NCI-H226 (cell line): Measurements from ENCODE around the gene PLA2G2C.
"Not testable (repeated sequence)": the region's sequence is repeated elsewhere in the genome, so short reads cannot be mapped to it uniquely, and the experiment has no call there.

Experiments used
- DNase-seq: peaks from one replicate; pipeline ENCODE4 v3.0.0-alpha.2; 2015

PLA2G2C gene

DNA sequence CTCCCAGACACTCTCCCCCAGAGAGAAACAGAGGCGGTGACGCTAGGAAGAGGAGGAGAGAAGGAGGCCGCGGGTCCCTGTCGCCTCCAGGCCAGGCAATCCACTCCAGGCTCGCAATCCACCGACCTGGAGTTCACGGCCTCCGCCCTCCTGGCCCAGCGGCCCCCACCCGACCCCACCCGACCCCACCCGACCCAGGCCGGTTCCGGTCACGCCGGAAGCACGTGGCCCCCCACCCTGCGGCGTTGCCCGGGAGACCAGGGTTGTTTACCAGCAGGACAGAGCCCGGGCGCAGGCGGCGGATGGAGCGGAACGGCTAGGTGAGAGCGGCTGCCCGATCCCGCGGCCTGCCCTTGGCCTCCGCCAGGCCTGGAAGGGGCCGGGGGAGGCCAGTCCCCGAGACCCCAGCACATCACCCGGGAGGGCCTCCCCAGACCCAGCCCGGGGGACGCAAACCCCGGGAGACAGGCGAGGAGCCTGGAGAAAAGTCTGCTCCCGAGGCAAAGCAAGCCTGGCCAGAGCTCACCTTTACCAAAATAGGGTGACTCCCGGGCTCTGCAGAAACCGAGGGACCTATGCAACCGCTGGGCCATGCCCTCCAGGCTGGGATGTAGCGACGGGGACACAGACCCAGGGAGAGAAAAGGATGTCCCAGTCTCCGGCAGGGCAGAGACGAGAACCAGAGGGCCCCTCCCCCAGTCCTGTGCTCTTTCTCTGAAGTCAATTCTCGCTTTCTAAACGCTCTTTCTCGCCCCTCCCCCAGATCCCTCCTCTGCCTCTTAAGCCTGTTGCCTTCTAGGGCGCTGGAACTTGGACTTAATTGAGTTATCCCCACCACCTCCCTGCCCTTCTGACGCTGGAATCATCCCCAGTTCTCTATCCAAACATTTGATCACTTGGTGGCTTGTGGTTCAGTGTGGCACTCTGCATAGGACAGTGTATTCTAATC, at the start of gene PLA2G2C, which contains the start of gene UBXN10:
TSS of gene PLA2G2C (minus strand) at position 685 of the 949 bp plus-strand sequence. CDS start 9,155 bp downstream, outside the sequence.
TSS of gene UBXN10 (plus strand) at position 263 of the 949 bp plus-strand sequence. CDS start 4,466 bp downstream, outside the sequence.
- DNase-seq = no peak

- no peak for DNase-seq
Measured at GRCh38 chr1:20234788-20235535, 48.6 kb upstream of the PLA2G2C start.

DNA sequence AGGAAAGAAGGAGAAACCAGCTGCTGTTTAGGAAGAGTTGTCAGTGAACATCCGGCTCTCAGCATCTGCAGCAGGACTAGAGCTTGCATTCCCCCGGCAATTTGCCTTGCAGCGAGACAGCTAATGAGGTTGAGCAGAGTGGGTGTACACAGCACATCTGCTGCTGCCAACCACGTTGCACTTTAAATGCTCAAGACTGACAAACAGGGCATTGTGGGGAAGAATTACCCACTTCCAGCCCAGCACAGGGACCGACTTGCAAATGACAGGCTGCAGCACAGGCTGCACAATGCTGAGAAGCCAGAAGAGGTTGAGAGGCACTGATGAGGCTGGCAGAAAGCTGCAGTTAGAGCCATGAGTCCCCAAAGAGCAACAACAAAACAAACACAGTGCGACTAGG, 47.5 kb upstream of the PLA2G2C start:
- no peak for DNase-seq

GRCh38 chr1:20233394-20233793, 47.1 kb upstream of the PLA2G2C start:
- DNase-seq = no peak

- peak; percentile 68 for DNase-seq
Measured at GRCh38 chr1:20232564-20232963, 46.2 kb upstream of the PLA2G2C start.

- no peak for DNase-seq
Measured at GRCh38 chr1:20229171-20229570, 42.9 kb upstream of the PLA2G2C start.

DNA sequence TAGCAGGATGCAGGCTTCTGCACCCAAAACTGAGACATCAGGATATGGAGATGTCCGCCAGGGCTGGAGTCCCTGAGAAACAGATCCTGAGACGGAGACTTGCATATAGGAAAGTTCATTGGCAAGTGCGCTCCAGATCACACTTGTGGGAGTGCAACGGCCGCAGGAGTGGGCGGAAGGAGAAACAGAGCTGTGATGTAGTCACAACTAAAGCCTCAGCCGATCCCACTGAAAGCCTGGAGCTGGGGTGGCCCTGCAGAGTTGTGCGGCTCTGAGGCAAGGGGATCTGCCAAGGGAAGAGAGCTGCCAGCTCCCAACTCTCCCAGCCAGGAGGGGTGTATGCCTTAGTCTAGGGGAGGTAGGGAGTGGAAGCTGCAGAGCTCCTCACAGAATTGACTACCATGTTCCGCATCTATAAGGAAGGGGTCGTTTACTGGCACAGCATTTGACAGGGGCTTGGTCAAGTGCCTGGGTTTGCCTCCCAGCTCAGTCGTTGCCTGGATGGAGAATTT, 42.1 kb upstream of the PLA2G2C start:
- no peak for DNase-seq

GRCh38 chr1:20227704-20228103, 41.4 kb upstream of the PLA2G2C start:
- no peak for DNase-seq

- DNase-seq = no peak
Measured at GRCh38 chr1:20224546-20224945, 38.2 kb upstream of the PLA2G2C start.

DNA sequence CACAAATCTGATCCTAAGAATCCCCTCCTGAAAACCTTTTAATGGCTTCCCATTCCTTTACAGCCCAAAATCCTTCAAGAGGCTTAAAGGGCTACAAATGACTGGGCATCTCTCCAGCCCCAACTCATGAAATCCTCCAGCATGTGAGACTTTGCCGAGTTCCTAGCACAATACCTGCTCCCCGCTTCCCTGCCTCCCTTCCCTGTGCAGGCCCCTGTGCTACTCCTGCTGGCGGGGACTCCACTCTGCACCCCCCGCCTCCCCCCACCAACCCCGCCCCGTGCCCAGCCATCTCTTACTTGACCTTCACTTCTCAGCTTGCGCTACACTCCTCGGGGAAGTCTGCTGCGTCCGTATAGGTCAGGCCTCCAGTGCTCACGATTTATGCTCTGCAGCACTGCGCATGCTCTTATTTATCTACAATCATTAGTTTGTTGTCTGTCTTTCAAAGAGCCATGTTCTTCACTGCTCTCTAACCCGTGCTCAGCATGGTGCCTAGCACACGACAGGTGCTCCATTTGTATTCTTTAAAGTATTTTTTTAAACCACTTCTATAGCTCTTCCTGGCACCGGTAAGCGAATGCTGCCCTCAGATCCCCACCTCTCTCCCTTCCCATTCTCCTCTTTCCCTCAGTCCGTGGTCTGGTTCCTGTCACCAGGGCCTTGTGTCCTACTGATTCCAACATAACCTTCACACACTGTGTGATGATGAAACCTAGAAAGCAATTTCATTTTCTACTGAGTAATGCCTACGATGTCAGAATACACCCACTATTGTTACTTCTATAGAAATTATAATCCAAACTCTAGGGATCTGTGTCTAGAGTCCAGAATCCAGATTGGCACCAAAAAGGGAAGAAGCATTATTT, 37.5 kb upstream of the PLA2G2C start:
- no peak for DNase-seq

- DNase-seq = no peak
Measured at GRCh38 chr1:20223106-20223505, 36.8 kb upstream of the PLA2G2C start.

DNA sequence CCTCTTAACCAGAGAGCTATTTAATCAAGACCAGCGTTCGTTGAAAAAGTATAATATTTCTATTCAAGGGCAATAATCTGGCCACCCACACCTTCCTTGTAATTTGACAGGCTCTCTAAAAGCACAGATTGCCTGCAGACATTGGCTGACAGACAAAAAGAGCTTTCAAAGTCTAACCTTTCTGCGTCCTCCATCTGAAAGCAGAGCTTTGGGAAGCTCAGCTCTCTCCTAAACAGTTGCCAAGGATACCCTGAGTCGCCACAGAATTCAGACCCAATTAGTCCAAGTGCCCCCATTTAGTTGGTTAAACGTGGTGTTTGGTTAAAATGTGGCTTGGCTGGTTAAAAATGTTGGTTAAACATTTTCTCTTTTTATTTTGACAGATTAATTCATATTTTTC, 33.7 kb upstream of the PLA2G2C start:
- DNase-seq = no peak

DNA sequence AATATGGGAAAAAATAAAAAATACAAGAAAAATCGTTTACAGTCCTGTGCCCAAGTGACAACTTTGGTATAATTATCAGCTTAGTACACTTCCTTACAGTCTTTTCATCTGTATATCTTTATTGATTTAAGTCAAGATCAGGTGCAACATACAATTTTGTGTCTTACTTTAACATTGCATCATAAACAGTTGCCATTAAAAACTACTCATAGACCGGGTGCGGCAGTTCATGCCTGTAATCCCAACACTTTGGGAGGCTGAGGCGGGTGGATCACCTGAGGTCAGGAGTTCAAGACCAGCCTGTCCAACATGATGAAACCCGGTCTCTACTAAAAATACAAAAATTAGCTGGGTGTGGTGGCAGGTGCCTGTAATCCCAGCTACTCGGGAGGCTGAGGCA, 32.7 kb upstream of the PLA2G2C start:
- DNase-seq = not testable (repeated sequence)

DNA sequence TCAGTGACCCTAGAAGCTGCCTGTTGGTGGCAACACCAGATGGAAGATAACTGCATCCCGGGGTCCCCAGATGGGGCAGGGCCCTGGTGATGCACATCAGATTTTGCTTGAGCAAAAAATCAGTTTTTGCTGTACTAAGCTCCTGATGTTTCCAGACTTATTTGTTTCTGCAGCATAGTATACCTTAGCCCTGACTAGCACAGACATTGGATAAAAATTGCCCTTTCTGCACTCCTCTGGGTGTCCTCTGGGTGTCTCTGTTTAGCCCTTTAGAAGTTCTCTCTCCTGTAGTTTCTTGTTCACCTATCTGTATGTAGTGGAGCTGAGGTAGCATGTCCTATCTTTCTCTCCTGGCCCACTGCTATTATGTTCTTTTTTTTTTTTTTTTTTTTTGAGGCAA, 30.3 kb upstream of the PLA2G2C start:
- no peak for DNase-seq

GRCh38 chr1:20215716-20216115, 29.4 kb upstream of the PLA2G2C start:
- DNase-seq = no peak

DNA sequence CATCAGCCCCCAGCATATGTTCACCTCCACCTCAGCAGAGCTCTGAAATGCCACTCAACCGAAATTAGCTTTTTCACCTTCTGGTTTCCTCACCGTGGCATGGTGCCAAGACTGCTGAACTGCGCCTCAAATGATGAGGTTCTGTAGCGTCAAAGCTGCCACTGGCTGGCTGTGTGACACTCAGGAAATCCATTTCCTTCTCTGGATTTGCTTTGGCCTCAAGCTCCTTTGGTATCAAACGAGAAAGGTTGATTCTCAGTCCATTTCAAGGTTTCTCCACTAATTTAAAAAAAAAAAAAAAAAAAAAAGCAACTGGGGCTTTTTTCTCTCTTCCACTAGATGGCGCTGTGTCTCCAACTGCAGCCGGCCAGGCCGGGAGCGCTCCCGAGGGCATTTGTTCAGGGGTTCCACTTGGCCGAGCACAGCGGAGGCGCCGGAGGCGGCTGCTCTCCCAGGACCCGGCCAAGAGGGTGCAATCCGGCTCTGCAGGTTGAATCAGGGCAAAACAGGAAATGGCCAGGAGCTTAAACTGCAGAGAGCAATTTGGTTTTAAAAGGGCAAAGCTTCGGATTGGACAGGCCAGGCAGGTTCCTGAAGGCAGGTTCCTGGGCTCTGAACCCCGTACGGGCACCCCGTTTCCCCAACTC, 26.5 kb upstream of the PLA2G2C start:
- peak; percentile 72 for DNase-seq

- no peak for DNase-seq
Measured at GRCh38 chr1:20212085-20212684, 25.9 kb upstream of the PLA2G2C start.

DNA sequence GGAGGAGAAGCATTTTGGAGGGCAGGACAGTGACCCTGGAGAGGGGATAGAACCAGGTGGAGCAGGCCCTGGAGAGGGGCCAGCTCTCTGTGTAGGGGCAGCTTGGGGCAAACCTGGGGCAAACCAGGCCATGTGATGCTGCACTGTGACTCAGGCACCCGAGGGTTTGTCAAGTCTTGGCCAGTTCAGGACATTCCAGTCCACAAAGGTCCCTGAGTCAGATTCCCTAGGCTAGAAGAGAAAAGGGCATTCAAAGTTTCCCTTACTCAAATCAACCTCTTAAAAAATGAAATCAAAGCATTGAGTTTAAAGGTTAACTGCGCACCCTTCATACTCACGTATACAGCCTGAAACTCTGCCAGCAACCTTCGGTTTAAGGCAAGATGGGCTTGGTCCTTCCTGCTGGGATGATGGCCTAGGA, 25.2 kb upstream of the PLA2G2C start:
- DNase-seq = no peak

DNA sequence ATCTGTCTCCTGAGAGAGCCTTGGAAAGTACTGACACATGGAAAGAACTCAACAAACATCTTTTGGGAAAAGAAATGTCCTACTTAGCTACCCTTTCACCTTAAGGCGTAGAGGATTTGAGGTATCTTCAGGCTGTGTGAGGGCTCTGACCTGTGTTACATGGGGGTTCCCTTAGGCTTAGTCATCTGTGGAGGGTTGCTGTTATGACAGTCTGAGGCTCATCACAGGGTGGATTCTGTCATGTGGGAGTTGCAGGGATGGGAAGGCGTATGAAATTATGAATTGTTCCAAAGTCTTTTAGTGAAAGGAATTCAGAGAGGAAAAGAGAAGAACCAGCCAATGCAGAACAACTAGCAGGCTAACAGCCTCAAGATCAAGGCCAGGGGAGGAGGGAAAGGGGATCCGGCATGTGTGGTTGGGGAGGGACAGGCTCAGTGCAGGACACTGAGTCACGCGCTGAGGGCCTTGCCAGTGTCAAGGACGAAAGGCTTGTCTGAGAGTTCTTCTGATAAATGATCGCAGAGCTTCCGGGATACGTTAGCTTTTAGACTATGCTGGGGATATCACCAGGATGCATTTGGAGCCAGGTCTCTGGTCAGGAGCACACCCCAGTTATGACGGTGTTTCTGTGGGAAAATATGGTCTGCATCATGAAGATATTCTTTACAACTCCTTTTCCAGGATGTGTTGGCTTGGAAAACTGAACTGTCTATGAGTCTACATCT, 24.6 kb upstream of the PLA2G2C start:
- DNase-seq = no peak

DNA sequence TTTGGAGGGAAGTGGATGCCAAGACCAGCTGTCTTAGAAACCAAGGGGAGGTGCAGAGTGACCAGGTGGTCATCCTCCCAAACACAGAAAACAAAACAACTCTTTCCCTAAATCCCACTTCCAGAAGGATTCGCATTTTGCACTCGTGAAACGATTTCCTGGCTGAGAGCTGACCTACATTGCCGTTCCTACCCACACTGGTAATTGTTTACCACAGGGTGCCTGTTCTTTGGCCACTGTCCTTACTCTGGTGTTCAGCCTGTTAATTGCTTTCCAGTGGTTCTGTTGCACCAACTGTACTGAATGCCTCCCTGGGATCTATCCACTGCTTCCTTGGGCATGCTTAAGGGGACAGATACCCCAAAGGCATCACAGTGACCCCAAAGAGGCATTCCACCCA, 23.2 kb upstream of the PLA2G2C start:
- no peak for DNase-seq

DNA sequence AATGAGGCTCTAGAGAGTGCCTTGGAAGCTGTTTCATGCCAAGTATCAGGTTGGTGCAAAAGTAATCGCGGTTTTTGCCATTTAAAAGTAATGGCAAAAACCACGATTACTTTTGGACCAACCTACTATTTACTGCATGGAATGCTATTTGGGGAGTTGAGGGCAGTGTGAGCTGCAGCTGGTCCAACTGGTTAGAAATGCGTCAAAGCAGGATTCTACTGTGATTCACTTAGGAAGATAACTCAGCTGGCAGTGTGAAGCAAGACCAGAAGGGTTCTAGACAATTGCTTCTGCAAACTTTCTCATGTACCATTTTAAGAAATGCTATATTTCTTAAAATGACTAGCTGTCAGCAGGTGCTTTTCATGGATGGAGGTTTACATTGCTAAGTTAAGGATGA, 21.2 kb upstream of the PLA2G2C start:
- DNase-seq = no peak
